GM12874 (cell line): Measurements from ENCODE around the gene MGA.

ENCODE experiments used
- CTCF ChIP-seq: IDR thresholded peaks from 2 replicates; pipeline ENCODE4 v1.5.1; 2011; ENCODE audit warnings: low read depth, mild to moderate bottlenecking, control low read depth, low read length, moderate library complexity; ENCODE audit not compliant: insufficient read depth

The MGA gene

GRCh38 chr15:41819455-41820050 lies 159.3 kb downstream of the MGA start:
- no peak for TF ChIP-seq CTCF

GRCh38 chr15:41820791-41821423 lies 160.7 kb downstream of the MGA start:
- no peak for TF ChIP-seq CTCF

GRCh38 chr15:41821831-41822230 lies 161.6 kb downstream of the MGA start:
- TF ChIP-seq CTCF: no peak

- no peak for TF ChIP-seq CTCF
These were observed 162.3 kb downstream of the MGA start for GRCh38 chr15:41822471-41822870.
